Activated CD8-positive, alpha-beta T cell treated with anti-CD3 and anti-CD28 coated beads for 36 hours (primary cell): ENCODE measurements around the gene GPR143. TPM values are rescaled to one million over a fixed set of nuclear protein-coding genes. Genes with fewer than 3 reads are reported as not detected.

Experiments used
- ATAC-seq: fragments of 200-7000 bp; cut with Tn5 transposase; one replicate; pipeline ENCODE4 v1.10.0; 2021; ENCODE audit warnings: mild to moderate bottlenecking, moderate library complexity
- CTCF ChIA-PET: fragments of 350-600 bp; sonication (Branson Sonifier 250); formaldehyde crosslinking; loops from one replicate; lab custom pipeline; 2021; ENCODE audit warnings: antibody characterized with exemption; lab: Charles Lee
- POLR2A ChIA-PET: fragments of 350-600 bp; sonication (Branson Sonifier 250); formaldehyde crosslinking; loops from one replicate; lab custom pipeline; 2021; ENCODE audit warnings: antibody characterized with exemption; lab: Charles Lee
- DNase-seq: peaks from one replicate; pipeline ENCODE4 v3.0.0-alpha.2; 2020
- H3K27ac Mint-ChIP-seq: one replicate; pipeline ENCODE4 v1.8.0; 2021; ENCODE audit warnings: mild to moderate bottlenecking, mixed read lengths
- H3K27me3 Mint-ChIP-seq: one replicate; pipeline ENCODE4 v1.8.0; 2021; ENCODE audit warnings: mixed read lengths
- H3K36me3 Mint-ChIP-seq: one replicate; pipeline ENCODE4 v1.8.0; 2021; ENCODE audit warnings: low read depth, mixed read lengths
- H3K4me1 Mint-ChIP-seq: one replicate; pipeline ENCODE4 v1.8.0; 2021; ENCODE audit warnings: low read depth, mixed read lengths
- H3K4me3 Mint-ChIP-seq: one replicate; pipeline ENCODE4 v1.8.0; 2021; ENCODE audit warnings: mild to moderate bottlenecking, moderate library complexity, mixed read lengths
- H3K9me3 Mint-ChIP-seq: one replicate; pipeline ENCODE4 v1.8.0; 2021; ENCODE audit warnings: mixed read lengths
- CTCF ChIP-seq: fragments of 200-600 bp; IDR thresholded peaks from one replicate; pipeline ENCODE4 v1.8.0; 2022; ENCODE audit warnings: antibody characterized with exemption, mild to moderate bottlenecking
- intact Hi-C: fragments of 100-400 bp; cut with micrococcal nuclease; formaldehyde crosslinking; loops from one replicate; pipeline ENCODE4 v1.10.0; 2022
- total RNA-seq, 2 experiments: library from RNA; stranded (reverse); gene quantifications; one replicate each; pipeline ENCODE4 v1.2.3, GENCODE V29; 2021

Gene GPR143
- total RNA-seq, 2 experiments from 2014 or later = not detected

GRCh38 chrX:9767375-9767774, 1.7 kb upstream of the GPR143 start:
- Mint-ChIP-seq H3K27me3 (peaks cover 13% of the 10 kb centered on the region), H3K36me3 (no peaks in the 10 kb centered on the region), H3K4me1 (no peaks in the 10 kb centered on the region), H3K27ac (no peak overlapping the region), H3K9me3 (no peaks in the 10 kb centered on the region), H3K4me3 (no peak overlapping the region)
- DNase-seq (no peak), ATAC-seq (no peak)
- no peak for TF ChIP-seq CTCF
- POLR2A ChIA-PET = no interaction called here
- CTCF ChIA-PET = no interaction called here
- intact Hi-C loops = no loop called here

- H3K9me3 Mint-ChIP-seq = no peaks in the 10 kb centered on the region
- intact Hi-C loops = no loop called here
- ChIA-PET POLR2A (no interaction called here), CTCF (no interaction called here)
- no peak overlapping the region for H3K27ac Mint-ChIP-seq
- no peak for DNase-seq
- peaks cover 15% of the 10 kb centered on the region for H3K27me3 Mint-ChIP-seq
- H3K4me3 Mint-ChIP-seq = no peak overlapping the region
- H3K4me1 Mint-ChIP-seq = no peaks in the 10 kb centered on the region
- ATAC-seq = no peak
- no peak for TF ChIP-seq CTCF
- H3K36me3 Mint-ChIP-seq = no peaks in the 10 kb centered on the region
Observed at GRCh38 chrX:9765072-9765736, 443 bp downstream of the GPR143 start.

GRCh38 chrX:9759337-9759736, 6.3 kb downstream of the GPR143 start:
- Mint-ChIP-seq H3K36me3 (no peaks in the 10 kb centered on the region), H3K27ac (no peak overlapping the region), H3K27me3 (peaks cover 7% of the 10 kb centered on the region), H3K9me3 (peaks cover 1% of the 10 kb centered on the region), H3K4me1 (no peaks in the 10 kb centered on the region), H3K4me3 (no peak overlapping the region)
- ChIA-PET POLR2A (no interaction called here), CTCF (no interaction called here)
- intact Hi-C loops = no loop called here
- DNase-seq (no peak), ATAC-seq (no peak)
- TF ChIP-seq CTCF = no peak

GRCh38 chrX:9758021-9758638, 7.5 kb downstream of the GPR143 start:
- no peak for DNase-seq
- H3K36me3 Mint-ChIP-seq = no peaks in the 10 kb centered on the region
- H3K27ac Mint-ChIP-seq = no peak overlapping the region
- ChIA-PET POLR2A (interaction anchor here (0.6 kb wide), 1 partner anchor 465 kb away, joined by 5 read pairs; no protein-coding TSS in a partner anchor), CTCF (no interaction called here)
- TF ChIP-seq CTCF = no peak
- no peaks in the 10 kb centered on the region for H3K4me1 Mint-ChIP-seq
- H3K9me3 Mint-ChIP-seq = peaks cover 1% of the 10 kb centered on the region
- H3K27me3 Mint-ChIP-seq = peaks cover 3% of the 10 kb centered on the region
- H3K4me3 Mint-ChIP-seq = no peak overlapping the region
- no peak for ATAC-seq
- intact Hi-C loops = no loop called here

- ChIA-PET CTCF (no interaction called here), POLR2A (no interaction called here)
- Mint-ChIP-seq H3K27me3 (peaks cover 3% of the 10 kb centered on the region), H3K36me3 (no peaks in the 10 kb centered on the region), H3K4me3 (no peak overlapping the region), H3K4me1 (no peaks in the 10 kb centered on the region), H3K27ac (no peak overlapping the region), H3K9me3 (peaks cover 1% of the 10 kb centered on the region)
- ATAC-seq = no peak
- TF ChIP-seq CTCF = no peak
- no peak for DNase-seq
- intact Hi-C loops = no loop called here
Observed at GRCh38 chrX:9757366-9757765, 8.3 kb downstream of the GPR143 start.
